HL-60 (cell line): ENCODE measurements around the gene KCNJ4.

Experiments used
- DNase-seq, 2 experiments: peaks; one replicate each; pipeline ENCODE4 v3.0.0-alpha.2; 2010 to 2020; ENCODE audit warnings: low read depth in 1 of 2, low spot score in 1 of 2
- H3K27ac ChIP-seq: fragments of 250-450 bp; sonication (Bioruptor Pico); replicated peaks from 2 replicates; pipeline ENCODE4 v1.5.1; 2020; ENCODE audit warnings: mild to moderate bottlenecking, moderate library complexity
- H3K27me3 ChIP-seq: fragments of 250-450 bp; sonication (Bioruptor Pico); 2 replicates; pipeline ENCODE4 v1.5.1; 2021; ENCODE audit warnings: mild to moderate bottlenecking, moderate library complexity; ENCODE audit not compliant: insufficient read depth, poor library complexity, severe bottlenecking
- H3K4me3 ChIP-seq: replicated peaks from 2 replicates; pipeline ENCODE4 v1.5.1; 2011; ENCODE audit warnings: mild to moderate bottlenecking, control low read depth, low read length; ENCODE audit not compliant: insufficient read depth
- CTCF ChIP-seq: IDR thresholded peaks from one replicate; pipeline ENCODE4 v1.5.1; 2011; ENCODE audit warnings: low read length, control low read depth, inconsistent platforms; ENCODE audit not compliant: insufficient read depth
- GABPA ChIP-seq: IDR thresholded peaks from 2 replicates; pipeline ENCODE4 v1.6.1; 2012; ENCODE audit warnings: low read depth
- POLR2AphosphoS5 ChIP-seq: IDR thresholded peaks from 2 replicates; pipeline ENCODE4 v1.6.1; 2012; ENCODE audit warnings: low read depth
- REST ChIP-seq: IDR thresholded peaks from 2 replicates; pipeline ENCODE4 v1.6.1; 2012; ENCODE audit warnings: low read depth; ENCODE audit not compliant: insufficient replicate concordance
- SPI1 ChIP-seq: IDR thresholded peaks from 2 replicates; pipeline ENCODE4 v1.6.1; 2012; ENCODE audit warnings: low read depth, mild to moderate bottlenecking, borderline replicate concordance

The KCNJ4 gene

GRCh38 chr22:38427940-38428339, 27.1 kb downstream of the KCNJ4 start:
- Histone ChIP-seq H3K27ac (no peak overlapping the region), H3K4me3 (no peak overlapping the region), H3K27me3 (no peaks in the 10 kb centered on the region)
- TF ChIP-seq POLR2AphosphoS5 (no peak), REST (no peak), CTCF (no peak)
- DNase-seq, result no peak

GRCh38 chr22:38427465-38427864, 27.5 kb downstream of the KCNJ4 start:
- H3K4me3 ChIP-seq, result no peak overlapping the region
- no peak for DNase-seq
- no peak for TF ChIP-seq CTCF
- no peak for TF ChIP-seq POLR2AphosphoS5
- no peak for TF ChIP-seq SPI1
- TF ChIP-seq GABPA, result no peak
- no peak for TF ChIP-seq REST
- H3K27me3 ChIP-seq, result no peaks in the 10 kb centered on the region
- no peak overlapping the region for H3K27ac ChIP-seq

GRCh38 chr22:38426628-38427027, 28.4 kb downstream of the KCNJ4 start:
- DNase-seq, result no peak
- Histone ChIP-seq H3K4me3 (no peak overlapping the region), H3K27me3 (no peaks in the 10 kb centered on the region), H3K27ac (no peak overlapping the region)
- TF ChIP-seq SPI1, result no peak

- Histone ChIP-seq H3K4me3 (no peak overlapping the region), H3K27me3 (no peaks in the 10 kb centered on the region), H3K27ac (no peak overlapping the region)
- no peak for DNase-seq
- TF ChIP-seq POLR2AphosphoS5 (no peak), GABPA (no peak), CTCF (no peak), REST (no peak), SPI1 (no peak)
Measured at GRCh38 chr22:38424525-38425080, 30.4 kb downstream of the KCNJ4 start.
